Measurements from ENCODE around the gene HERC3.

DNA sequence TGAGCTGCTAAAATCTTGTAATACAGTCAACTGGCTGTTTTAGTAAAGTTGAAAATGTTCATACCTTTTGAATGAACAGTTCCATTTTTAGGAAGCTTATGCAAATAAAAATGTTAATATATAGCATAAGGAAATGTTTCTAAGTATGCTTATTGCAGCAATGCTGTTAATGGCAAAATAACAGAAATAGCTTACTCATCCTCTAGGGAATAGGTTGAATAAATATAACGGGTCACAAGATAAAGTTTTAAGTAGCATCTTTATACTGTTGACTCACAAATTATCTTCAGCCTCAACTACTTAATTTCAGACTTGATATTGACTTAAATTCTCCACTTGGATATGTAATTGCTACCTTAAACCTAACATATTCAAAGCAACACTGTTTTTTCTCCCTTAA, 27.7 kb downstream of the HERC3 start:
- TF ChIP-seq, protein P1, sequence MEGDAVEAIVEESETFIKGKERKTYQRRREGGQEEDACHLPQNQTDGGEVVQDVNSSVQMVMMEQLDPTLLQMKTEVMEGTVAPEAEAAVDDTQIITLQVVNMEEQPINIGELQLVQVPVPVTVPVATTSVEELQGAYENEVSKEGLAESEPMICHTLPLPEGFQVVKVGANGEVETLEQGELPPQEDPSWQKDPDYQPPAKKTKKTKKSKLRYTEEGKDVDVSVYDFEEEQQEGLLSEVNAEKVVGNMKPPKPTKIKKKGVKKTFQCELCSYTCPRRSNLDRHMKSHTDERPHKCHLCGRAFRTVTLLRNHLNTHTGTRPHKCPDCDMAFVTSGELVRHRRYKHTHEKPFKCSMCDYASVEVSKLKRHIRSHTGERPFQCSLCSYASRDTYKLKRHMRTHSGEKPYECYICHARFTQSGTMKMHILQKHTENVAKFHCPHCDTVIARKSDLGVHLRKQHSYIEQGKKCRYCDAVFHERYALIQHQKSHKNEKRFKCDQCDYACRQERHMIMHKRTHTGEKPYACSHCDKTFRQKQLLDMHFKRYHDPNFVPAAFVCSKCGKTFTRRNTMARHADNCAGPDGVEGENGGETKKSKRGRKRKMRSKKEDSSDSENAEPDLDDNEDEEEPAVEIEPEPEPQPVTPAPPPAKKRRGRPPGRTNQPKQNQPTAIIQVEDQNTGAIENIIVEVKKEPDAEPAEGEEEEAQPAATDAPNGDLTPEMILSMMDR (IDR thresholded peaks at IDR 0.05; ENCODE audit: low read length) = no peak
- no peak for TF ChIP-seq EZH2 (IDR thresholded peaks at IDR 0.05; ENCODE audit: borderline replicate concordance, low read length)
